SK-N-SH treated with all-trans-retinoic acid at 6 μM for 48 hours (cell line): ENCODE results near the gene TXNRD3.

Experiments used
- CSDC2 ChIP-seq: fragments of 250-450 bp; sonication (Bioruptor Pico); IDR thresholded peaks from 2 replicates; pipeline ENCODE4 v1.5.0; 2020; ENCODE audit warnings: mild to moderate bottlenecking, moderate library complexity
- TF ChIP-seq, protein P1 (sequence below): fragments of 250-450 bp; sonication (Bioruptor Pico); IDR thresholded peaks from 2 replicates; pipeline ENCODE4 v1.5.1; 2021; ENCODE audit warnings: mild to moderate bottlenecking, moderate library complexity

DNA sequence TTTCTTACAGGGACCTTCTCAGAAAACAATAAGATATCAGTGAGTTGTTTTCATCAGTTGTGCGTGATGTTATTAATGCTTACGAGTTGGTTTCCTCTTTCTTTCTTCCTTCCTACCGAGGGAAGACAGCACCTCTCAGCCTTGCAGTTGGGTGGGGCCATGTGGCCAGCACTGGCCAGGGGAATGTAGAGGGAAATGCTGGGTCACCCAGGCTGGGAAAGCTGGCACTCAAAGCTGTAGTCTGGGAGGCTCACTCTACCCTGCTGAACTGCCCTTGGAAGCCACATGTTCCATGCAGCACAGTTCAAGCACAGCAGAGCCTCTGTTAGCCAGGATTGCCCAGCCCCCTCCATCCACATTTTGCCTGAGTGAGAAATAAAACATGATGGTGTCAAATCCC, 39.0 kb upstream of the TXNRD3 start:
- no peak for TF ChIP-seq CSDC2 (CRISPR knock-in tag)
- TF ChIP-seq, protein P1, sequence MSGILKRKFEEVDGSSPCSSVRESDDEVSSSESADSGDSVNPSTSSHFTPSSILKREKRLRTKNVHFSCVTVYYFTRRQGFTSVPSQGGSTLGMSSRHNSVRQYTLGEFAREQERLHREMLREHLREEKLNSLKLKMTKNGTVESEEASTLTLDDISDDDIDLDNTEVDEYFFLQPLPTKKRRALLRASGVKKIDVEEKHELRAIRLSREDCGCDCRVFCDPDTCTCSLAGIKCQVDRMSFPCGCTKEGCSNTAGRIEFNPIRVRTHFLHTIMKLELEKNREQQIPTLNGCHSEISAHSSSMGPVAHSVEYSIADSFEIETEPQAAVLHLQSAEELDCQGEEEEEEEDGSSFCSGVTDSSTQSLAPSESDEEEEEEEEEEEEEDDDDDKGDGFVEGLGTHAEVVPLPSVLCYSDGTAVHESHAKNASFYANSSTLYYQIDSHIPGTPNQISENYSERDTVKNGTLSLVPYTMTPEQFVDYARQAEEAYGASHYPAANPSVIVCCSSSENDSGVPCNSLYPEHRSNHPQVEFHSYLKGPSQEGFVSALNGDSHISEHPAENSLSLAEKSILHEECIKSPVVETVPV = no peak
